22Rv1 (cell line): Measurements from ENCODE around the gene PDE9A.

Source experiments
- CTCF ChIP-seq: fragments of 450-650 bp; IDR thresholded peaks from 2 replicates; pipeline ENCODE4 v1.5.1; 2017; ENCODE audit warnings: mild to moderate bottlenecking
- ZFX ChIP-seq: fragments of 450-650 bp; IDR thresholded peaks from 2 replicates; pipeline ENCODE4 v1.6.1; 2017; ENCODE audit warnings: antibody characterized with exemption, borderline replicate concordance

GRCh38 chr21:42756580-42757250 lies 103.3 kb downstream of the PDE9A start:
- TF ChIP-seq CTCF (no peak), ZFX (no peak)
